ENCODE measurements around the gene RTL10.

Gene RTL10

DNA sequence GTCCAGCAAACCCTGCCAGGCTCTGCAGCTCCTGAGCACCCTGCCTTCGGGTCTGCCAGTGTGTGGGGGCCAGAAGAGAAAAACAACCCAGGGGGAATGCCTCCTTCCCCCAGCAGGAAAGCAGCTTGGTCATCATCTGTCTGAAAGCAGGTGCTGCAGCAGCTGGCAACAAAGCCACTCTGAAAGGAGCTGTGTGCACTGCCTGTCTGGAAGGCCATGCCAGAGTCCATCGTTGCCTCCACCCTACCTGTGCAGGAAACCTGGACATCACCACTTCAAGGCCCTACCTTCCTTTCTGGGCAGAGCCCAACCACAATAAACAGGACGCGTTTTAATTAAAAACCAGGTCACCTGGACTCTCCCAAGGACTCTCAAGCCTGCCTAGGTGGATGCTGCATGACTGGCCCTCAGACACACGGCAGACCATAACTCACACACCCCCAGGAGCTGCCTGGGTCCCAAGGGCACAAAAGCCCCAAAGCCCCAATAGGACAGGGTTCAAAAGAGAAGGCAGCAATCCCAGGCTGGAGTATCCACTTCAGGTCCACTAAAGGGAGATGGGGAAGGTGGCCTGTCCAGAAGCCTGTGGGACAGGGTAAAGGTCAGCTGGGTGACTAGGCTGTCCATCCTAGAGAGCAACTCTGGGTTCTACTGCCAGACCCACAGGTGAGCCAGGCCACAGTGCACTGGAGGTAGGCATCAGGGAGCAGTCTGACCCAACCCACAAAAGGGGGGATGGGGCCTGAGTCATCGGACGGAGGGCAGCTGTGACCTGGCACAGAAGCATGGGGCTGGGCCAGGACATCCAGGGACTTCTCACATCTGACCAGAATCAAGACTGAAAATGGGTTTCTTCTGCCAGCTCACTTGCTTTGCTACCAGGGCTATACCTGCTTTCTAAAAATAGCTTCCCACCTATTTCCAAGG, 6.1 kb downstream of the RTL10 start:
- Histone ChIP-seq H3K9me3 (ENCODE audit: insufficient read depth, low read length, severe bottlenecking) (no peaks in the 10 kb centered on the region), H3K27ac (ENCODE audit: low read length) (peak overlapping the region; percentile 3; the same call in 1 of the 2 replicates), H3K4me3 (ENCODE audit: low read depth in 1 of 2, low read length in 2 of 2) (no peak overlapping the region), H3K4me1 (ENCODE audit: insufficient read depth, low read length) (peaks cover 34% of the 10 kb centered on the region), H3K36me3 (ENCODE audit: insufficient read depth, low read length) (peaks cover 89% of the 10 kb centered on the region), H2AFZ (ENCODE audit: low read depth, low read length) (no peak overlapping the region), H3K27me3 (ENCODE audit: insufficient read depth, low read length, poor library complexity) (no peaks in the 10 kb centered on the region), H3K9ac (ENCODE audit: low read depth, low read length) (no peak overlapping the region), H4K20me1 (ENCODE audit: insufficient read depth, low read length) (peaks cover 88% of the 10 kb centered on the region), H3K79me2 (ENCODE audit: insufficient read depth, low read length) (peaks cover 93% of the 10 kb centered on the region), H3K4me2 (ENCODE audit: insufficient read depth, low read length) (no peak overlapping the region)
- TF ChIP-seq CTCF (IDR thresholded peaks at IDR 0.05; ENCODE audit: borderline replicate concordance, extremely low read depth, low read length, poor library complexity, severe bottlenecking) (no peak), EZH2 (IDR thresholded peaks at IDR 0.05; ENCODE audit: borderline replicate concordance, low read depth, low read length, severe bottlenecking) (no peak)
- DNase-seq, result no peak
- ATAC-seq (ENCODE audit: insufficient read depth, low read depth), result 0 out of 3 replicates have a peak, but pooled peaks have one; percentile 21

DNA sequence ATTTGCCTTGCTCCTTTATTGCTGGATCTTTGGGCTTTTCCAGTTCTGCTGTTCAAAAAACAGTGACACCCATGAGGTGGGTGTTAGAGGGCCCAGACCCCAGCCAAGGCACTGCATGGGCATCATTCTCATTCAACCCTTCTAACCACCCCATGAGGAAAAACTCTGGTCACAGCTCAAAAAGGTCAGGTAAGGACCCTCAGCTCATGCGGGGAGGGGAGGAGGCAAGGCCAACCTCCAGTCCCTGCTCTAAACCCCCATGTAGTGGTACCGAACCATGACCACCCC, 7.4 kb downstream of the RTL10 start:
- peaks cover 86% of the 10 kb centered on the region for H4K20me1 ChIP-seq (ENCODE audit: insufficient read depth, low read length)
- no peak overlapping the region for H3K9ac ChIP-seq (ENCODE audit: low read depth, low read length)
- DNase-seq (no peak), ATAC-seq (ENCODE audit: insufficient read depth, low read depth) (no peak)
- TF ChIP-seq CTCF (IDR thresholded peaks at IDR 0.05; ENCODE audit: borderline replicate concordance, extremely low read depth, low read length, poor library complexity, severe bottlenecking), result no peak
- no peak for TF ChIP-seq EZH2 (IDR thresholded peaks at IDR 0.05; ENCODE audit: borderline replicate concordance, low read depth, low read length, severe bottlenecking)
- peaks cover 21% of the 10 kb centered on the region for H3K4me1 ChIP-seq (ENCODE audit: insufficient read depth, low read length)
- no peak overlapping the region for H3K4me2 ChIP-seq (ENCODE audit: insufficient read depth, low read length)
- H3K9me3 ChIP-seq (ENCODE audit: insufficient read depth, low read length, severe bottlenecking), result no peaks in the 10 kb centered on the region
- H3K4me3 ChIP-seq (ENCODE audit: low read depth in 1 of 2, low read length in 2 of 2), result no peak overlapping the region
- H2AFZ ChIP-seq (ENCODE audit: low read depth, low read length), result no peak overlapping the region
- peaks cover 80% of the 10 kb centered on the region for H3K36me3 ChIP-seq (ENCODE audit: insufficient read depth, low read length)
- H3K79me2 ChIP-seq (ENCODE audit: insufficient read depth, low read length), result peaks cover 93% of the 10 kb centered on the region
- H3K27ac ChIP-seq (ENCODE audit: low read length), result no peak overlapping the region
- no peaks in the 10 kb centered on the region for H3K27me3 ChIP-seq (ENCODE audit: insufficient read depth, low read length, poor library complexity)

GRCh38 chr22:19846620-19847344, 7.9 kb downstream of the RTL10 start:
- Histone ChIP-seq H2AFZ (ENCODE audit: low read depth, low read length) (no peak overlapping the region), H4K20me1 (ENCODE audit: insufficient read depth, low read length) (peaks cover 86% of the 10 kb centered on the region), H3K4me2 (ENCODE audit: insufficient read depth, low read length) (no peak overlapping the region), H3K4me1 (ENCODE audit: insufficient read depth, low read length) (peaks cover 16% of the 10 kb centered on the region), H3K27me3 (ENCODE audit: insufficient read depth, low read length, poor library complexity) (no peaks in the 10 kb centered on the region), H3K36me3 (ENCODE audit: insufficient read depth, low read length) (peaks cover 74% of the 10 kb centered on the region), H3K9me3 (ENCODE audit: insufficient read depth, low read length, severe bottlenecking) (no peaks in the 10 kb centered on the region), H3K27ac (ENCODE audit: low read length) (no peak overlapping the region; the same call in 1 of the 2 replicates), H3K4me3 (ENCODE audit: low read depth in 1 of 2, low read length in 2 of 2) (no peak overlapping the region), H3K9ac (ENCODE audit: low read depth, low read length) (no peak overlapping the region), H3K79me2 (ENCODE audit: insufficient read depth, low read length) (peaks cover 93% of the 10 kb centered on the region)
- no peak for TF ChIP-seq EZH2 (IDR thresholded peaks at IDR 0.05; ENCODE audit: borderline replicate concordance, low read depth, low read length, severe bottlenecking)
- TF ChIP-seq CTCF (IDR thresholded peaks at IDR 0.05; ENCODE audit: borderline replicate concordance, extremely low read depth, low read length, poor library complexity, severe bottlenecking), result no peak
- 0 out of 3 replicates have a peak, but pooled peaks have one; percentile 18 for ATAC-seq (ENCODE audit: insufficient read depth, low read depth)
- no peak for DNase-seq
